Neuronal stem cell (in vitro differentiated cells): ENCODE measurements around the gene GDI2.
A peak's percentile ranks its signal among the peaks of the same experiment; 100 is the strongest.

Source experiments
- DNase-seq: peaks from one replicate; pipeline ENCODE4 v3.0.0-alpha.2; 2013; ENCODE audit warnings: low spot score
- H2AFZ ChIP-seq: one replicate; pipeline ENCODE4 v1.6.1; 2013; ENCODE audit warnings: mild to moderate bottlenecking, low read length, inconsistent platforms
- H2AK5ac ChIP-seq: 2 replicates; pipeline ENCODE4 v1.6.1; 2013; ENCODE audit warnings: low read depth, mild to moderate bottlenecking, inconsistent platforms, low read length, moderate library complexity, mixed read lengths
- H2BK120ac ChIP-seq: 2 replicates; pipeline ENCODE4 v1.6.1; 2013; ENCODE audit warnings: low read depth, mild to moderate bottlenecking, inconsistent platforms, low read length, moderate library complexity, mixed read lengths
- H2BK12ac ChIP-seq: one replicate; pipeline ENCODE4 v1.6.1; 2013; ENCODE audit warnings: low read length, inconsistent platforms
- H2BK15ac ChIP-seq: 2 replicates; pipeline ENCODE4 v1.6.1; 2013; ENCODE audit warnings: mild to moderate bottlenecking, low read length, inconsistent platforms, mixed read lengths
- H2BK5ac ChIP-seq: one replicate; pipeline ENCODE4 v1.6.1; 2013; ENCODE audit warnings: inconsistent platforms, mild to moderate bottlenecking, low read length, moderate library complexity
- H3K14ac ChIP-seq: one replicate; pipeline ENCODE4 v1.6.1; 2013; ENCODE audit warnings: low read length, inconsistent platforms
- H3K18ac ChIP-seq: 2 replicates; pipeline ENCODE4 v1.6.1; 2013; ENCODE audit warnings: low read length, inconsistent platforms
- H3K23ac ChIP-seq: 2 replicates; pipeline ENCODE4 v1.6.1; 2013; ENCODE audit warnings: low read depth, mild to moderate bottlenecking, mixed read lengths, low read length, inconsistent platforms; ENCODE audit not compliant: poor library complexity
- H3K27ac ChIP-seq: replicated peaks from 3 replicates; pipeline ENCODE4 v1.5.1; 2013; ENCODE audit warnings: low read length, inconsistent platforms
- H3K27me3 ChIP-seq, 3 experiments: 2 replicates each; pipeline ENCODE4 v1.6.1; 2013; ENCODE audit warnings: low read length in 3 of 3, mild to moderate bottlenecking in 2 of 3, inconsistent platforms in 1 of 3, low read depth in 1 of 3, mixed read lengths in 1 of 3, moderate library complexity in 1 of 3; ENCODE audit not compliant: control insufficient read depth in 3 of 3, insufficient read depth in 3 of 3
- H3K36me3 ChIP-seq, 2 donors: replicated peaks in 1 of 2; 2 replicates each; pipeline ENCODE4 v1.6.1; 2013; ENCODE audit warnings: low read length in 2 of 2; ENCODE audit not compliant: control insufficient read depth in 2 of 2, insufficient read depth in 2 of 2
- H3K4ac ChIP-seq: 2 replicates; pipeline ENCODE4 v1.6.1; 2013; ENCODE audit warnings: inconsistent platforms, mild to moderate bottlenecking, low read length, moderate library complexity
- H3K4me1 ChIP-seq, 2 donors: 1 replicate in 1 of 2; 2 replicates in 1 of 2; pipeline ENCODE4 v1.6.1; 2013; ENCODE audit warnings: low read length in 2 of 2, low read depth in 1 of 2; ENCODE audit not compliant: control insufficient read depth in 2 of 2, insufficient read depth in 1 of 2
- H3K4me2 ChIP-seq: one replicate; pipeline ENCODE4 v1.6.1; 2013; ENCODE audit warnings: mild to moderate bottlenecking, low read length, inconsistent platforms; ENCODE audit not compliant: insufficient read depth, poor library complexity, severe bottlenecking
- H3K4me3 ChIP-seq, 2 donors: 2 replicates each; pipeline ENCODE4 v1.5.1; 2013; ENCODE audit warnings: low read length in 2 of 2, mild to moderate bottlenecking in 2 of 2, inconsistent platforms in 1 of 2, moderate library complexity in 1 of 2
- H3K79me1 ChIP-seq: one replicate; pipeline ENCODE4 v1.6.1; 2013; ENCODE audit warnings: low read depth, mild to moderate bottlenecking, inconsistent platforms, low read length, moderate library complexity
- H3K9ac ChIP-seq: one replicate; pipeline ENCODE4 v1.6.1; 2013; ENCODE audit warnings: mild to moderate bottlenecking, low read depth, low read length, inconsistent platforms; ENCODE audit not compliant: poor library complexity
- H3K9me3 ChIP-seq, 2 donors: replicated peaks in 1 of 2; 2 replicates each; pipeline versions ENCODE3 to v1.6.1; 2013; ENCODE audit warnings: low read length in 2 of 2, mild to moderate bottlenecking in 2 of 2, inconsistent platforms in 1 of 2, low read depth in 1 of 2, mixed read lengths in 1 of 2, moderate library complexity in 1 of 2; ENCODE audit not compliant: control insufficient read depth in 2 of 2, insufficient read depth in 1 of 2
- H4K8ac ChIP-seq: one replicate; pipeline ENCODE4 v1.6.1; 2013; ENCODE audit warnings: low read depth, mild to moderate bottlenecking, inconsistent platforms, low read length, moderate library complexity
- H4K91ac ChIP-seq: one replicate; pipeline ENCODE4 v1.6.1; 2013; ENCODE audit warnings: low read length, low read depth, mild to moderate bottlenecking, inconsistent platforms; ENCODE audit not compliant: poor library complexity
- WGBS, 2 donors: extraction: QIAGEN DNeasy Blood & Tissue Kit; methylation state at CpG; one replicate each; pipeline ENCODE4 v1.1.7; 2013; ENCODE audit warnings: missing lambda C conversion rate in 2 of 2, mixed read lengths in 1 of 2; ENCODE audit not compliant: insufficient read length in 2 of 2, insufficient replicate concordance in 1 of 2; ENCODE audit errors: extremely low coverage in 2 of 2; 5-methylcytosine and 5-hydroxymethylcytosine counted together

The GDI2 gene

GRCh38 chr10:5818048-5818331, 4.8 kb upstream of the GDI2 start:
- Histone ChIP-seq H3K4me3 (no peak overlapping the region), H2BK12ac (no peak overlapping the region), H3K4ac (no peak overlapping the region), H3K9ac (no peak overlapping the region), H3K27me3 (peaks cover 0 to 4% (median 0%) of the 10 kb centered on the region in 3 experiments), H4K8ac (no peak overlapping the region), H3K4me1 (no peaks in the 10 kb centered on the region), H2AFZ (no peak overlapping the region), H3K36me3 (peaks cover 1 to 6% of the 10 kb centered on the region in 2 donors), H3K79me1 (peaks cover 2% of the 10 kb centered on the region), H2BK15ac (no peak overlapping the region), H4K91ac (no peak overlapping the region), H2AK5ac (no peak overlapping the region), H3K23ac (no peak overlapping the region), H3K4me2 (no peak overlapping the region), H2BK5ac (no peak overlapping the region), H3K14ac (no peak overlapping the region), H2BK120ac (no peak overlapping the region), H3K27ac (no peak overlapping the region), H3K9me3 (no peaks in the 10 kb centered on the region), H3K18ac (no peak overlapping the region)
- WGBS, 2 donors = no CpG with 5 or more reads among the region's 2 CpGs
- no peak for DNase-seq

- no peak overlapping the region for H2AFZ ChIP-seq
- no peak overlapping the region for H3K4ac ChIP-seq
- no peak overlapping the region for H4K8ac ChIP-seq
- peaks cover 4% of the 10 kb centered on the region for H3K79me1 ChIP-seq
- H3K27me3 ChIP-seq = peaks cover 0 to 4% (median 0%) of the 10 kb centered on the region in 3 experiments
- H3K27ac ChIP-seq = no peak overlapping the region
- H2BK12ac ChIP-seq = no peak overlapping the region
- H3K36me3 ChIP-seq = peaks cover 1 to 6% of the 10 kb centered on the region in 2 donors
- no peak overlapping the region for H2BK120ac ChIP-seq
- DNase-seq = no peak
- no peak overlapping the region for H3K9ac ChIP-seq
- H3K4me3 ChIP-seq = no peak overlapping the region
- H4K91ac ChIP-seq = no peak overlapping the region
- H2BK15ac ChIP-seq = no peak overlapping the region
- no peak overlapping the region for H3K18ac ChIP-seq
- no peak overlapping the region for H3K14ac ChIP-seq
- no peak overlapping the region for H3K4me2 ChIP-seq
- WGBS, 2 donors = no CpG with 5 or more reads among the region's 4 CpGs
- no peaks in the 10 kb centered on the region for H3K9me3 ChIP-seq
- no peak overlapping the region for H3K23ac ChIP-seq
- H2AK5ac ChIP-seq = no peak overlapping the region
- H2BK5ac ChIP-seq = no peak overlapping the region
- H3K4me1 ChIP-seq = no peaks in the 10 kb centered on the region
Observed at GRCh38 chr10:5817322-5818047, 4.3 kb upstream of the GDI2 start.

- no peak overlapping the region for H2AFZ ChIP-seq
- no peaks in the 10 kb centered on the region for H3K9me3 ChIP-seq
- H4K91ac ChIP-seq = no peak overlapping the region
- no peak overlapping the region for H3K9ac ChIP-seq
- H2BK12ac ChIP-seq = no peak overlapping the region
- no peak overlapping the region for H3K4ac ChIP-seq
- no peak overlapping the region for H3K23ac ChIP-seq
- no peak overlapping the region for H3K4me2 ChIP-seq
- DNase-seq = no peak
- H3K36me3 ChIP-seq = peaks cover 1 to 6% of the 10 kb centered on the region in 2 donors
- H2BK120ac ChIP-seq = no peak overlapping the region
- no peak overlapping the region for H3K27ac ChIP-seq
- no peak overlapping the region for H4K8ac ChIP-seq
- no peak overlapping the region for H3K4me3 ChIP-seq
- no peaks in the 10 kb centered on the region for H3K4me1 ChIP-seq
- no peak overlapping the region for H2AK5ac ChIP-seq
- peaks cover 0 to 4% (median 0%) of the 10 kb centered on the region in 3 experiments for H3K27me3 ChIP-seq
- no peak overlapping the region for H3K18ac ChIP-seq
- peaks cover 6% of the 10 kb centered on the region for H3K79me1 ChIP-seq
- no peak overlapping the region for H2BK5ac ChIP-seq
- no peak overlapping the region for H3K14ac ChIP-seq
- no peak overlapping the region for H2BK15ac ChIP-seq
Observed at GRCh38 chr10:5816170-5816569, 2.9 kb upstream of the GDI2 start.

- Histone ChIP-seq H3K79me1 (peaks cover 6% of the 10 kb centered on the region), H3K36me3 (peaks cover 1 to 11% of the 10 kb centered on the region in 2 donors), H3K23ac (no peak overlapping the region), H4K91ac (no peak overlapping the region), H3K4me1 (peaks cover 0 to 9% of the 10 kb centered on the region in 2 donors), H3K4me3 (peak overlapping the region; percentile 69 to 90), H4K8ac (no peak overlapping the region), H2BK15ac (no peak overlapping the region), H3K9ac (peak overlapping the region; percentile 94), H2BK12ac (no peak overlapping the region), H2BK5ac (peak overlapping the region; percentile 87), H2AK5ac (no peak overlapping the region), H3K14ac (no peak overlapping the region), H2AFZ (peak overlapping the region; percentile 93), H3K4me2 (peak overlapping the region; percentile 66), H3K27ac (peak overlapping the region; percentile 79), H3K27me3 (no peaks in the 10 kb centered on the region), H3K18ac (peak overlapping the region; percentile 98), H3K9me3 (no peaks in the 10 kb centered on the region), H3K4ac (no peak overlapping the region), H2BK120ac (no peak overlapping the region)
- no CpG with 5 or more reads among the region's 12 CpGs for WGBS, 2 donors
- DNase-seq = no peak
Observed at GRCh38 chr10:5814110-5815107, 1.2 kb upstream of the GDI2 start.
